GM19193 (cell line): ENCODE results near the gene PPT2.
A peak's percentile ranks its signal among the peaks of the same experiment; 100 is the strongest.

ENCODE experiments used
- POLR2A ChIP-seq: IDR thresholded peaks from 4 replicates; pipeline ENCODE4 v1.6.1; 2011; ENCODE audit not compliant: insufficient read depth, insufficient read length; ENCODE audit errors: extremely low read depth

Gene PPT2

DNA sequence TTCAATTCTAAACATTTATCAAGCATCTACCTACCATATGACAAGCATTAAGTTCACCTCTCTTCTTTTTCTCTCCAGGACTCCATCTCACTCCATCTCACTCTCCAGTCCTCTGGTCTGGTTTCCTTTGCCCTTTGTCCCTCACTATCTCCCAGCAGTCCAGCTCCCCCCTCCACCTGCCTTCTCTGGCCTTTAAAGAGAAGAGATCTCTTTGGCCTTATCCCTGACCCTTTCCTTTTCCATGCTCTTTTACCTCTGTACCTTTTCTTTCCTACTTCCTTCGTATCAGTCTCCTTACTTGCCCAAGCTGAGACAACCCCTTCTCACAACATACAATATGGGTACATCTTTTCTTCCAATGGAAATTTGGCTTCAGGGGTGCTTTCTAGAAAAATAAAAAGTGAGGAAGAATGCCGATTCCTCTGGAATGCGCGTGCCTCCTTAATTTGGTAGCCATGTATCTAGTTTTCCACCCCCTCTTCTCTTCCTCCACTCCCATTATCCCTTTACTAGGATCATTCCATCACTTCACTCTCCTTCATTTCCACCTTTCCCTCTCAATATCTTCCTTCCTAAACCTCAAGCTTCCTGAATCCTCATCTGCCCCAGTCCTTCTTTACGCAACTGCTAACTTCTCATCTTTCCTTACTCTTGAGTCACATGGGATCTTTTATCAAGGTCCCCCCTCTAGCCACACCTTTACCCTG, 22.7 kb downstream of the PPT2 start:
- TF ChIP-seq POLR2A = no peak

DNA sequence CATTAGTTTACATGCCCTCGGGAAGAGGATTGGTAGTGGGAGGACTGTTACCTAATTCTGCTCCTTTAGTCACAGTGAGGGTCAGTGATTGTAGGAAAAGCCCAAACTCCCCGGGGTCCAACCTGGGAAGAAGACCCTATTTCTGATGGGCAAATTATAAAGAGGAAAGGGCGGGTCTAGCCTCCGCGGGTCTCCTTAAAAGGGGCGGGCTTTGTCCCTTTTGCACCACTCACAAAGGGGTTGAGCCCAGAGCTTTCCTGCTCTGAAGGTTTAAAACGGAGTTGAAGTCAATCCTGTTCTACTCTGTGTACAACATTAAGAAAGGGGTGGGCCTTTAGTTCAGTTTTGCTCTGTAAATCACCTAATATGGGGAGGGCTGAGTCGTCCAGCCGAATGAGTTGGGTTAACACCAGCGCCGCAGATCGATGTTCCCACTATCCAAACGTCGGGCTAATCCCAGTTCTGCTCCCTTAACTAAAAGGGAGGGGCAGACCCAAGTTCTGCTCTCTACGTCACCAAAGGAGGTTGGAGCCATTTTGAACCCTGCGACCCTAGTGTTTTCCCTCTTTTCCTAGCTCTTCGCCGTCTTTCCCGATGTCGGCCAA, 23.3 kb downstream of the PPT2 start:
- peak; percentile 47 for TF ChIP-seq POLR2A

DNA sequence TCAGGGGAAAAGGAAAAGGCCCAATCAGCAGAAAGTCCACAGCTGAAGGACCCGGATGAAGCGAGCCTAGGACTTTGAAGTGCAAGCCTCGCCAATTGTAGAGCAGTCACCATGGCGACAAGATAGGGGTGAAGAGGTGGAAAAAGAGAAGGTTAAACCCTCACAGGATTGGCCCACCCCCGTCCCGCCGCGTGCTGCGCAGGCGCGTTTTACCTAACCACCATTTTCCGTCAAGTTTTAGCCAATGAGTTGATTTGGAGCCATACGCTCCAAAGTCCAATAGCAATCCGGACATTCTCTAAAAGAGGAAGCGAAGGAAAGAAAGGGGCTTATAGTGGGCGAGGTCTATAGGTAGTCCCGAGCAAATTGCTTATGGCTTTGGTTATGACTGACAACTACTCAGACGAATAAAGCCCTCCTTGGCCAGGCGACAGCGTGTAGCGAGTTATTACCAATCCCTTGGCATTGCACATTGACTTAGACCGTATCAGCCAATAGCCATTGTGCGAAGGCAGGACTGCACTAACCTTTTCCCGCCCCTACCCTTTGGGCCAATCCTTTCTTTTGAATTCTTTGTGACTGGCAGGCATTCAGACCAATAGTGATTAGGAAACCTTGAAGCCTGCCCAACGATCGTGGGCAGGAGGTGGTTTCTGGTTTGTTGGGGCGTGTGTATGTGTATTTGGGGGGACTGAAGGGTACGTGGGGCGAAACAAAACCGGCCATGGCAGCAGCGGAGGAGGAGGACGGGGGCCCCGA, 24.0 kb downstream of the PPT2 start, which contains the start of gene RNF5:
TSS of gene RNF5 (plus strand) at position 618 of the 759 bp plus-strand sequence. CDS start at position 725, 107 bp downstream.
- peak; percentile 22 for TF ChIP-seq POLR2A

DNA sequence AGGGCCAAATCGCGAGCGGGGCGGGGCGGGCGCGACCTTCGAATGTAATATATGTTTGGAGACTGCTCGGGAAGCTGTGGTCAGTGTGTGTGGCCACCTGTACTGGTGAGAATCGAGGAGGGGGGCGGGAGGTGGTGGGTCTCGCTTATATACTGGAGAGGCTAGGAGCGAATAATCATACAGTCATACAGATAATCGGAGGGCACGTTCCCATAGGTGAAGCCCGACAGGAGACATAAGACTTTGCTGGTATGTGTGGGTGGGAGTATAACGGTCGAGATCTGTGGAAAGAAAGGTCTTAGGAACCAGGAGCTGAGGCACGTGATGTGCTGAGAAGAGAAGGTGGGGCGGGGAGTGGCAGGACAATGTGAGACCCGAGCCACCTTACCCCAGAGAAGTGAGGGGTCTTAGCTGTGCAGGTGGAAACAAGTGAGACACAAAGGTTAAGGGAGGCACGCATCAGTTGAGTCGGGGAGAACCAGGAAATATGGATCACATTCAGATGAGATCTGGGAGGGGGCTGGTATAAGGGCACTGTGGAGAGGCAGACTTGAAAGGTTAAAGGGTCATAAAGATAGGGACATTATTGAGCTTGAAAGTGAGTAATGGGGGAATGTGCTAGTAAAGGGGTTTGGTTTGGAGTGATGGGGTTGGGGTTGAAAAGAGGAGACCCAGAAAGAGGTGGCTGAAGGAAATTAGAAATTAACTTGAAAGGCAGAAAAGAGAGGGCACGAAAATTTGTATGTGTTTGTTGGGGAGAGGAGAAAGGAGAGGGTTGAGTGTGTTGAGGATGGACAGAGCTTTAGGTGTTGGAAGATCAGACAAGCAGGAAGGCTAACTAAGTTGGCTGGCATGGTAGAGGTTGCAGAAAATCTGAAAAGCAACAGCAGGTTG, 24.9 kb downstream of the PPT2 start:
- TF ChIP-seq POLR2A = peak; percentile 7

- TF ChIP-seq POLR2A = no peak
Observed at GRCh38 chr6:32179766-32180405, 25.9 kb downstream of the PPT2 start.

DNA sequence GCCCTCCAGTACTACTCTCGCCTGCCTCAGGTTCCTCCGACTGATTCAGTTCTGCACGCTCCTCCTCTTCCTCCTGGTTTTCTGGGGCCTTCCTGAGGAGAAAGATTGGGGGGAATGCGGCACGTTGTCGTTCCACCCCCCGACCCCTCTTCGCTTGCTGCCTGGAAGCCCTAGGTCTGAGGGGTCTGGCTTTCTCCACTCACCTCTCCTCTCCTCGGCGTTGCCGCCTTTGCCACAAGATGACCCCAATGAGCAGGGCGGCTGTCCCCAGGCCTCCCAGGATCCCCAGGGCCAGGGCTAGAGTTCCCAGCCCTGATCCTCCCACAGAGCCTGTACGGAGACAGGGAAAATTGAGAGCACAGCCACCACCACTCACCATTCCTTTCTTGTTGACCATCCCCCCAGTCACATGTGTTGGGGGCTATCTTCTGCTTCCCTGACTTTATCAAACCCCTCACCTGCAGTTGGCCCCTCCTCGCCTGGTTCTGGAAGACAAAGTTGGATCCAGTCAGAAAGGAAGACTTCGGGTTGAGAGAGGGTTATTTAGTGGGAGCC, 27.3 kb downstream of the PPT2 start:
- TF ChIP-seq POLR2A = no peak

- no peak for TF ChIP-seq POLR2A
Observed at GRCh38 chr6:32181915-32182529, 28.1 kb downstream of the PPT2 start.

GRCh38 chr6:32182555-32182981, 28.6 kb downstream of the PPT2 start:
- TF ChIP-seq POLR2A = no peak

GRCh38 chr6:32183030-32183429, 29.1 kb downstream of the PPT2 start:
- no peak for TF ChIP-seq POLR2A

GRCh38 chr6:32183483-32184083, 29.6 kb downstream of the PPT2 start:
- no peak for TF ChIP-seq POLR2A

GRCh38 chr6:32184084-32184640, 30.2 kb downstream of the PPT2 start, which contains the start of gene AGER:
Gene AGER, minus strand, starts transcription at chr6:32184253. Its CDS starts 31 bp downstream, at chr6:32184222.
- TF ChIP-seq POLR2A = peak; percentile 56

DNA sequence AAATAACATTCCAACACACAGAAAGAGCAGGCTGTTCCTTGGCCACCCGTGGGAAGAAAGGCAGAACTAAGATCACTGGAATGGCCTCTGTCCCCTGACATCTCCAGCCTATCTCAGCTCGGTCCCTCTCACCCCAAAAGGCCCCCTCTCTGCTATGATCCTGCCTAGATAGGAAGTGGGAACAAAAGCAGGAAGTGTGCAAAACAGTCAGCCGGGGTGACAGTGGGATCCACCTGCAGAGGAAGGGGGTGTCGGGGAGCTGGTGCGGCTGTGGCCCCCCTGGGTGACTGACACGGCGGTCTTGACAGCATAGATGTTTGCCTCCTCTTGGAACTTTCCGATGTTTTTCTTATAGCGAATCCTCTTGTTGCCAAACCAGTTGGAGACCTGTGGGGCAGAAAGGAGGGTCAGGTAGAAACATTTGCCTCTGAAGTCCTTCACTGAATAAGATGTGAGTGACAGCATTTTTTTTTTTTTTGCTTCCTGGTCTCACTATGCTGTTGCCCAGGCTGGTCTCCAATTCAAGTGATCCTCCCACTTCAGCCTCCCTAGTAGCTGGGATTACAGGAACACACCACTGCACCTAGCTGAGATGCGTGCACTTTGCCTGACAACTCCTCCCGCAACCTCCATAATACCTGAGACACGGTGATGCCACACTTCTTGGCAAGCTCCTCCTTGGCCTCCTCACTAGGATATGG, 33.2 kb downstream of the PPT2 start:
- TF ChIP-seq POLR2A = no peak
